ENCODE data around the gene KCNN1.
"Not testable (repeated sequence)": the region's sequence is repeated elsewhere in the genome, so short reads cannot be mapped to it uniquely, and the experiment has no call there.

Gene KCNN1

GRCh38 chr19:18017275-18018083 is 50.6 kb downstream of the KCNN1 start:
- no peak for DNase-seq (ENCODE audit: low read depth)
- no peak overlapping the region for H3K4me3 ChIP-seq (ENCODE audit: low read depth, low read length)

- peak; percentile 59 for DNase-seq (ENCODE audit: low read depth)
Measured at GRCh38 chr19:18020212-18021085, 53.5 kb downstream of the KCNN1 start.

GRCh38 chr19:18021121-18021755 is 54.3 kb downstream of the KCNN1 start:
- peak; percentile 80 for DNase-seq (ENCODE audit: low read depth)
- no peak overlapping the region for H3K4me3 ChIP-seq (ENCODE audit: low read depth, low read length)

More at GRCh38 chr19:18020212-18021085, 53.5 kb downstream of the KCNN1 start:
- H3K4me3 ChIP-seq (ENCODE audit: low read depth, low read length): no peak overlapping the region

GRCh38 chr19:18023622-18024251 is 56.8 kb downstream of the KCNN1 start:
- H3K4me3 ChIP-seq (ENCODE audit: low read depth, low read length): no peak overlapping the region
- peak; percentile 96 for DNase-seq (ENCODE audit: low read depth)

- no peak overlapping the region for H3K4me3 ChIP-seq (ENCODE audit: low read depth, low read length)
Measured at GRCh38 chr19:18027151-18027550, 60.2 kb downstream of the KCNN1 start.

DNA sequence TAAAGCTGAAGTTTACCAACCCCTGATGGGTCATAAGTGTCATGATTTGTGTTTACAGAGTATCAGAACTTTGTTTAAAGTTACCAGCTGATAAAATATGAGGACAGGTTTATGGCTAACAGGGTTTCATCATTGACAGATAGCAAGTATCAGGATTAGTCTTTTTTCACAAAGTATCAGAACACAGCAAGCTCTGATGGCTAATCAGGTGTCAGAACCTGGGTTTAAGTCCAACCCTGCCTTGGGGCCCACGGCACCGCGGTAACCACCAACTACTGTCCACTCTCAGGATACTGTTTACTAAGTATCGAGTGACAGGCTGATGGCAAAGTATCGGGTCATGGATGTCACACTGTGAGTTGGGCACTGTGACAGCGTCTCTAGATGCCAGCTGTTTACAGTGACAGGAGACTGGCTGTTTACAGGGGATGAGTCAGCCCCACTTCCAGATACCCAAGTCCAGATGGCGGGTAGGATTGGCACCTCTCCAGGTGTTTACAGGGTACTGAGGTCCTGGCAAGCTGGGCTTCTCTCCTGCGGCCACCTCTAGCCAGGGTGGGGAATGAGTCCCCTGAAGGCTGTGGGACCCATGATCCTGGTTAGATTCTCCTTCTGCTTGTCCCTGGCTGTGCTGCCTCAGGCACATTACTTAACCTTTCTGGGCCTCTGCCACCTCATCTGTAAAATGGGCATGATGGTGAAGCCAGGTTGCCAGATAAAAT is 62.9 kb downstream of the KCNN1 start:
- DNase-seq (ENCODE audit: low read depth): no peak

More at GRCh38 chr19:18027151-18027550, 60.2 kb downstream of the KCNN1 start:
- DNase-seq (ENCODE audit: low read depth): no peak

DNA sequence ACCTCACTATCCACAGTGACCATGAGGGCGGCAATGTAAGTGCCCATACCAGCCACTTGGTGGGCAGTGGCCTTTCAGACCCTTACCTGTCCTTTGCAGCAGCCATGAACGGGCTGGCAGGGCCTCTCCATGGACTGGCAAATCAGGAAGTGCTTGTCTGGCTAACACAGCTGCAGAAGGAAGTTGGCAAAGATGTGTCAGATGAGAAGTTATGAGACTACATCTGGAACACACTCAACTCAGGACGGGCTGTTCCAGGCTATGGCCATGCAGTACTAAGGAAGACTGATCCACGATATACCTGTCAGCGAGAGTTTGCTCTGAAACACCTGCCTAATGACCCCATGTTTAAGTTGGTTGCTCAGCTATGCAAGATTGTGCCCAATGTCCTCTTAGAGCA is 64.5 kb downstream of the KCNN1 start:
- not testable (repeated sequence) for DNase-seq (ENCODE audit: low read depth)

More for the DNA sequence above, 62.9 kb downstream of the KCNN1 start:
- no peak overlapping the region for H3K4me3 ChIP-seq (ENCODE audit: low read depth, low read length)

DNA sequence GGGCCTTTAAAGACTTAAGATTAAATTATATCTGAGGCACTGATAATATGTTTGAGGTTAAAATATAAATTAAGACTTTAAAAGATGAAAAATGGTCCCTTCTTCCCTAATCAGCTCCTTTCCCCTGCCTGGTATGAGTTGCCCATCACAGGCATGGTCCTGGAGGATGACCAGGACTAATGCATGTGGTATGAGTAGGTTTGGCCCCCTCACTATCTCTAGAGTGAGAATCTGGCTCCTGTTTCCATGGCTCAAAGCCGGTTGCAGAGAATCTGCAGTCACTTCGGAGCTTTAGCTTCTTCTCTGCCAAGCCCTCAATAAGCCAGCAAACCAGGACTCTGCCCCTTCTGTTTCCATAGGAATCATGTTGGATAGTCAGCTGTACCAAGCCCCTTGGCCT is 65.2 kb downstream of the KCNN1 start:
- not testable (repeated sequence) for DNase-seq (ENCODE audit: low read depth); H3K4me3 ChIP-seq (ENCODE audit: low read depth, low read length)

More for the DNA sequence above, 64.5 kb downstream of the KCNN1 start:
- not testable (repeated sequence) for H3K4me3 ChIP-seq (ENCODE audit: low read depth, low read length)

GRCh38 chr19:18041054-18041453 is 74.1 kb downstream of the KCNN1 start:
- H3K4me3 ChIP-seq (ENCODE audit: low read depth, low read length): no peak overlapping the region
- DNase-seq (ENCODE audit: low read depth): no peak

DNA sequence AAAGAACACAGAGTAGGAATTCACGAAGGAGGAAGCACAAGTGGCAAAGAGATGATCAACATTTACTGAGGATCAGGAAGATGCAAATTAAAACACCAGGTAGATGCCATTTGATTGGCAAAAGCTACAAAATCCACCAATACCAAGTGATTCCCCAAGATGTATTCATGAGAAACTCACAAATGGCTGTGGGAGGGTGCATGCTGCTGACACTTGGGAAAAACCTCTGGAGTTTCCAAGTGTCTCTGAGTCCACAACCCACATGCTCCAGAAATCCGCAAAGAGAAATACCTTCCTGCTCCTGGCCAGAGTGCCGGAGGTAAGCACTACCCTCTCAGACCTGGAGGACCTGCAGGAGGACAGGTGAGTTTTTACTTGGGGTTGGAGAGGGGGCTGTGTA is 76.8 kb downstream of the KCNN1 start:
- H3K4me3 ChIP-seq (ENCODE audit: low read depth, low read length): no peak overlapping the region
- no peak for DNase-seq (ENCODE audit: low read depth)

DNA sequence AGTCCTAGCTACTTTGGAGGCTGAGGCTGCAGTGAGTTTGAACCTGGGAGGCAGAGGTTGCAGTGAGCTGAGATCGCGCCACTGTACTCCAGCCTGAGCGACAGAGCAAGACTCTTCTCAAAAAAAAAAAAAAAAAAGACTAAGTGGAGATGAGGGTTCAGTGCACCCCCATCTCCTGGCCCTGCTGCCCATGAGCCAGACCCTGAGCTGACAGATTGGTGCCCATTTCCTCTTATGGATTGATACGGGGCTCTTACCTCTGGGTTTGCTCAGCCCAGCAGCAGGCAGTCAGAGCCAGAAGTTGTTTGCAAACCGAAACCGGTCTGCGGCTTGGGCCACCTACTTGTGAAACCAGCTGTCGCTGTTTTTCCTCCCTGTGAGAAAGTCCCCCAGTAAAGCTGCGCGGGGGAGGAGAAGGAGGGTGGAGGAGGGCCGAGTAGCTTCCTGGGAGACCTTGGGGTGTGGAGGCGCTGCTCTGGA is 78.0 kb downstream of the KCNN1 start:
- H3K4me3 ChIP-seq (ENCODE audit: low read depth, low read length): peak overlapping the region; percentile 29
- DNase-seq (ENCODE audit: low read depth): peak; percentile 58

DNA sequence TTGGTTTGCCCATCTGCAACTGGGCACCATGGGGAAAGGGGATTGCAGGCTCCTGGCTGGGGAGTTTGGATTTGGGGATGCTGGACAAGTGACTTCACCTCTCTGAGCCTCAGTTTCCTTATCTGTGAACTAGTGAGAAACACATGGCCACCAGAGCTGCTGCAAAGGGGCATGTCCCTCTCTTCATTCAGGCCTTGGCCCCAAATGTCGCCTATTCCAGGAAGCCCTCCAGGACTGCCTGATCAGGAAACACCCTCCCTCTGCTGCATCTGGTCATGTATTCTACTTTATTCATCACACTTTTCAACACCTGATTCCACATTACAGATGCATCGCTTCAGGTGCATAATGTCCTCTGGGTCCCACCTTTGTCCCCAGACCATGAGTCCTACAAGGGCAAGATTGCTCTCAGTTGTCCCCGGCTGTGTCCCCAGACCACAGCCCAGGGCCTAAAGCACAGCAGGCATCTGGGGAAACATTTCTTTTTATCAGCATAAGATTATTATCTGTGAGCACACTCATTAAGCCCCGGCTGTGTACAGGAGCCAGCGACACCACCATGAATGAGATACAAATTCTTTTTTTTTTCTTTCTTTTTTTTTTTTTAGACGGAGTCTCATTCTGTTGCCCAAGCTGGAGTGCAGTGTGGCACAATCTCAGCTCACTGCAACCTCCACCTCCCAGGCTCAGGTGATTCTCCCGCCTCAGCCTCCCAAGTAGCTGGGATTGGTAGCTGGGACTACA is 78.6 kb downstream of the KCNN1 start:
- DNase-seq (ENCODE audit: low read depth): no peak

DNA sequence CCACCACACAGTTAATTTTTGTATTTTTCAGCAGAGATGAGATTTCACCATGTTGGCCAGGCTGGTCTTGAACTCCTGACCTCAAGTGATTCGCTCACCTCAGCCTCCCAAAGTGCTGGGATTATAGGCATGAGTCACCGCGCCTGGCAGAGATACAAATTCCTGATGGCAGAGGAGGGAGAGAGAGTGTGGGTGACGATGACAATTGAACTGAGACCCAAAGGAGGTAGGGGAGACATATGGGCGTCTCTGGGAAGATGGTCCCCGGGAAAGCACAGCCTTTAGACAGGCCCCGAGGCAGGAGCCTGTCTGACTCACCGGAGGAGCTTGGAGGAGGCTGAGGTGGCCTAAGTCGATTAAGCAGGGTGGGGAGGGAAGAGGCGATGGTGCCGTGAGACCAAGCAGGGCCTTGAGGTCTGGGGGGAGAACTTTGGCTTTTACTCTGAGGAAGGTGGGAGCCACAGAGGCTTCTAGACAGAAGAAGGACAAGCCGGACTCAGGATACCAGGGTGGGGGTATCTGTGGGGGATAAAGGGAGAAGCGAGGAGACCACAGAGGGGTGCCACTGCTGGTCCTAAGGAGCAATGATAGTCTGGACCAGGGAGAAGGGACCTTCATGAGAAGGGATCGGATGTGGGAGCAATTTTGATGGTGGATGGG is 79.3 kb downstream of the KCNN1 start:
- H3K4me3 ChIP-seq (ENCODE audit: low read depth, low read length): no peak overlapping the region
- DNase-seq (ENCODE audit: low read depth): peak; percentile 72

More for the DNA sequence above, 78.6 kb downstream of the KCNN1 start:
- peak overlapping the region; percentile 29 for H3K4me3 ChIP-seq (ENCODE audit: low read depth, low read length)

DNA sequence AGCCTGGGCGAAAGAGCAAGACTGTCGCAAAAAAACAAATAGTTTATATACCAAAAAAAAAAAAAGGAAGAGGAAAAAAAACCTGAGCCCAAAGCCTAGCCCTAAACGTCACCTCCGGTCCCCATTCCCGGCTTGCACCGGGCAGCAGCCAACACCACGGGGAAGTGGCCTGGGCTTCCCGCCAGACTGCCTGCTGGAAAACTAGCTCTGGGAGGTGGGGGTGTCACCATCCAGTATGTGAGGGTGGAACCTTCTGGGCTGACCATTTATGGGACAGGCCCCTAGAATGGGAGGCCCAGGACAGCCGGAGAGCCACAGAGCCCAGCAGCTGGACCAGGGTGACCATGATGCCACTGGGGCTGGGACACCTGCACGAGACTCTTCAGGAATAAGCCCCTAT is 82.5 kb downstream of the KCNN1 start:
- DNase-seq (ENCODE audit: low read depth): no peak
- no peak overlapping the region for H3K4me3 ChIP-seq (ENCODE audit: low read depth, low read length)
